HEK293 (cell line): Measurements from ENCODE around the gene SLC22A31.

Source experiments
- CTCF ChIA-PET: fragments of 350-600 bp; formaldehyde crosslinking; extraction: SDS; loops from one replicate; lab custom pipeline; 2021; ENCODE audit warnings: antibody characterized with exemption; lab: Yijun Ruan, JAX
- POLR2A ChIA-PET: fragments of 300-600 bp; formaldehyde crosslinking; extraction: SDS; loops from one replicate; lab custom pipeline; 2020; ENCODE audit warnings: antibody characterized with exemption, inconsistent platforms; lab: Yijun Ruan, JAX
- H3K27ac ChIP-seq: fragments of 200-500 bp; sonication (Bioruptor generic); 2 replicates; pipeline ENCODE4 v1.5.1; 2014; ENCODE audit warnings: low read depth, low read length, control low read depth, inconsistent platforms; ENCODE audit errors: extremely low read depth
- H3K36me3 ChIP-seq, 2 experiments: fragments of 200-500 bp in 1 of 2; sonication (Bioruptor generic) in 1 of 2; 1 replicate in 1 of 2; 2 replicates in 1 of 2; pipeline ENCODE4 v1.5.1; 2014 to 2017; ENCODE audit warnings: inconsistent platforms in 2 of 2, low read length in 2 of 2; ENCODE audit not compliant: control insufficient read depth in 2 of 2, insufficient read depth in 1 of 2
- H3K4me1 ChIP-seq: fragments of 200-500 bp; sonication (Bioruptor generic); 2 replicates; pipeline ENCODE4 v1.5.1; 2014; ENCODE audit warnings: mild to moderate bottlenecking, low read length, inconsistent platforms; ENCODE audit not compliant: control insufficient read depth, insufficient read depth
- H3K4me3 ChIP-seq: 2 replicates; pipeline ENCODE4 v1.5.1; 2011; ENCODE audit warnings: low read depth, mild to moderate bottlenecking, control low read depth, low read length, moderate library complexity
- H3K9me3 ChIP-seq: fragments of 200-500 bp; sonication (Bioruptor generic); 2 replicates; pipeline ENCODE4 v1.5.1; 2014; ENCODE audit warnings: low read depth, low read length, inconsistent platforms; ENCODE audit not compliant: control insufficient read depth, insufficient read depth
- AEBP2 ChIP-seq: fragments of 450-650 bp; formaldehyde crosslinking; IDR thresholded peaks from 2 replicates; pipeline ENCODE4 v1.5.1; 2016; ENCODE audit warnings: missing biosample characterization, missing genetic modification characterization, borderline replicate concordance
- ELK4 ChIP-seq: IDR thresholded peaks from 2 replicates; pipeline ENCODE4 v1.6.1; 2011; ENCODE audit warnings: mild to moderate bottlenecking, low read depth, low read length, borderline replicate concordance
- FEZF1 ChIP-seq: fragments of 450-650 bp; formaldehyde crosslinking; IDR thresholded peaks from 2 replicates; pipeline ENCODE4 v1.5.1; 2016; ENCODE audit warnings: missing biosample characterization, missing genetic modification characterization
- GLIS1 ChIP-seq: fragments of 450-650 bp; formaldehyde crosslinking; IDR thresholded peaks from 2 replicates; pipeline ENCODE4 v1.5.1; 2016; ENCODE audit warnings: missing biosample characterization, missing genetic modification characterization
- GLIS2 ChIP-seq: fragments of 450-650 bp; formaldehyde crosslinking; IDR thresholded peaks from 2 replicates; pipeline ENCODE4 v1.5.1; 2016; ENCODE audit warnings: missing biosample characterization, missing genetic modification characterization
- KLF1 ChIP-seq: fragments of 450-650 bp; formaldehyde crosslinking; IDR thresholded peaks from 2 replicates; pipeline ENCODE4 v1.5.1; 2016; ENCODE audit warnings: missing biosample characterization, missing genetic modification characterization
- KLF9 ChIP-seq: fragments of 450-650 bp; formaldehyde crosslinking; IDR thresholded peaks from 2 replicates; pipeline ENCODE4 v1.5.1; 2016; ENCODE audit warnings: missing biosample characterization, missing genetic modification characterization, low read depth
- OSR2 ChIP-seq: fragments of 450-650 bp; formaldehyde crosslinking; IDR thresholded peaks from 2 replicates; pipeline ENCODE4 v1.5.1; 2016; ENCODE audit warnings: missing biosample characterization, missing genetic modification characterization
- RBAK ChIP-seq: fragments of 450-650 bp; formaldehyde crosslinking; IDR thresholded peaks from 2 replicates; pipeline ENCODE4 v1.5.1; 2016; ENCODE audit warnings: missing biosample characterization, missing genetic modification characterization
- SCRT2 ChIP-seq: fragments of 450-650 bp; formaldehyde crosslinking; IDR thresholded peaks from 2 replicates; pipeline ENCODE4 v1.5.1; 2016; ENCODE audit warnings: missing biosample characterization, missing genetic modification characterization
- SP2 ChIP-seq: fragments of 450-650 bp; formaldehyde crosslinking; IDR thresholded peaks from 2 replicates; pipeline ENCODE4 v1.5.1; 2016; ENCODE audit warnings: missing biosample characterization, missing genetic modification characterization
- SP3 ChIP-seq: fragments of 450-650 bp; formaldehyde crosslinking; IDR thresholded peaks from 2 replicates; pipeline ENCODE4 v1.5.1; 2016; ENCODE audit warnings: missing biosample characterization, missing genetic modification characterization
- SP7 ChIP-seq: fragments of 450-650 bp; formaldehyde crosslinking; IDR thresholded peaks from 2 replicates; pipeline ENCODE4 v1.5.1; 2016; ENCODE audit warnings: missing biosample characterization, missing genetic modification characterization
- YY1 ChIP-seq: fragments of 450-650 bp; formaldehyde crosslinking; IDR thresholded peaks from 2 replicates; pipeline ENCODE4 v1.5.1; 2018; ENCODE audit warnings: missing biosample characterization, missing genetic modification characterization
- ZNF132 ChIP-seq: fragments of 450-650 bp; formaldehyde crosslinking; IDR thresholded peaks from 2 replicates; pipeline ENCODE4 v1.5.1; 2017; ENCODE audit warnings: missing biosample characterization, missing genetic modification characterization, borderline replicate concordance
- ZNF146 ChIP-seq: fragments of 450-650 bp; formaldehyde crosslinking; IDR thresholded peaks from 2 replicates; pipeline ENCODE4 v1.5.1; 2016; ENCODE audit warnings: missing biosample characterization, missing genetic modification characterization
- ZNF155 ChIP-seq: fragments of 450-650 bp; formaldehyde crosslinking; IDR thresholded peaks from 2 replicates; pipeline ENCODE4 v1.5.1; 2016; ENCODE audit warnings: missing biosample characterization, missing genetic modification characterization
- ZNF174 ChIP-seq: fragments of 450-650 bp; formaldehyde crosslinking; IDR thresholded peaks from 2 replicates; pipeline ENCODE4 v1.5.0; 2017; ENCODE audit warnings: missing biosample characterization, mild to moderate bottlenecking, missing genetic modification characterization
- ZNF221 ChIP-seq: fragments of 450-650 bp; formaldehyde crosslinking; IDR thresholded peaks from 2 replicates; pipeline ENCODE4 v1.5.1; 2017; ENCODE audit warnings: missing biosample characterization, missing genetic modification characterization, borderline replicate concordance
- ZNF239 ChIP-seq: fragments of 450-650 bp; formaldehyde crosslinking; IDR thresholded peaks from 2 replicates; pipeline ENCODE4 v1.5.1; 2016; ENCODE audit warnings: missing biosample characterization, missing genetic modification characterization
- ZNF341 ChIP-seq: fragments of 450-650 bp; formaldehyde crosslinking; IDR thresholded peaks from 2 replicates; pipeline ENCODE4; 2016; ENCODE audit warnings: low read depth, missing biosample characterization, missing genetic modification characterization
- ZNF521 ChIP-seq: fragments of 450-650 bp; formaldehyde crosslinking; IDR thresholded peaks from 2 replicates; pipeline ENCODE4 v1.5.1; 2017; ENCODE audit warnings: missing biosample characterization, mild to moderate bottlenecking, missing genetic modification characterization
- ZNF530 ChIP-seq: fragments of 450-650 bp; formaldehyde crosslinking; IDR thresholded peaks from 2 replicates; pipeline ENCODE4 v1.5.1; 2016; ENCODE audit warnings: low read depth, missing biosample characterization, missing genetic modification characterization
- ZNF555 ChIP-seq: fragments of 450-650 bp; formaldehyde crosslinking; conservative IDR thresholded peaks from 2 replicates; pipeline ENCODE4 v1.5.1; 2017; ENCODE audit warnings: missing biosample characterization, mild to moderate bottlenecking, missing genetic modification characterization, inconsistent platforms
- ZNF580 ChIP-seq: fragments of 450-650 bp; formaldehyde crosslinking; IDR thresholded peaks from 2 replicates; pipeline ENCODE4 v1.5.1; 2016; ENCODE audit warnings: missing biosample characterization, missing genetic modification characterization
- ZNF692 ChIP-seq: fragments of 450-650 bp; formaldehyde crosslinking; IDR thresholded peaks from 2 replicates; pipeline ENCODE4 v1.5.1; 2016; ENCODE audit warnings: missing biosample characterization, missing genetic modification characterization
- ZNF707 ChIP-seq: fragments of 450-650 bp; formaldehyde crosslinking; IDR thresholded peaks from 2 replicates; pipeline ENCODE4 v1.5.1; 2016; ENCODE audit warnings: missing biosample characterization, missing genetic modification characterization
- ZNF837 ChIP-seq: fragments of 450-650 bp; formaldehyde crosslinking; IDR thresholded peaks from 2 replicates; pipeline ENCODE4 v1.5.1; 2016; ENCODE audit warnings: missing biosample characterization, missing genetic modification characterization

Gene SLC22A31

GRCh38 chr16:89246903-89247733, 46.8 kb upstream of the SLC22A31 start (continued):
- TF ChIP-seq GLIS2 (tag by site-specific recombination): peak; percentile 60
- no peak for TF ChIP-seq ZNF707 (tag by site-specific recombination)
- TF ChIP-seq SP3 (tag by site-specific recombination): peak; percentile 57
- peak; percentile 39; the same call in 1 of the 2 replicates for TF ChIP-seq KLF1 (tag by site-specific recombination)
- peak; percentile 45; the same call in 1 of the 2 replicates for TF ChIP-seq KLF9
- TF ChIP-seq SP7: 0 out of 2 replicates have a peak, but pooled peaks have one; percentile 21
- TF ChIP-seq ZNF580: no peak
- TF ChIP-seq OSR2 (tag by site-specific recombination): no peak
- TF ChIP-seq FEZF1 (tag by site-specific recombination): no peak
- peak; percentile 63 for TF ChIP-seq SP2 (tag by site-specific recombination)
- peak; percentile 57; the same call in 1 of the 2 replicates for TF ChIP-seq GLIS1
- TF ChIP-seq ZNF341 (tag by site-specific recombination): 0 out of 2 replicates have a peak, but pooled peaks have one; percentile 20
- TF ChIP-seq ZNF692 (tag by site-specific recombination): peak; percentile 50
- no peak for TF ChIP-seq ZNF132 (tag by site-specific recombination)

- Histone ChIP-seq H3K36me3 (no peaks in the 10 kb centered on the region), H3K27ac (no peak overlapping the region; the same call in 1 of the 2 replicates), H3K4me1 (peaks cover 2% of the 10 kb centered on the region; the same call in 1 of the 2 replicates)
- POLR2A ChIA-PET: interaction anchor here (1.0 to 1.5 kb wide), 4 partner anchors 19 to 43 kb away, joined by 3 to 9 read pairs (median 4); partner anchors contain the start of gene ZNF778
- TF ChIP-seq ZNF146 (tag by site-specific recombination) (peak; percentile 99), ZNF155 (tag by site-specific recombination) (no peak), ZNF837 (tag by site-specific recombination) (no peak), YY1 (tag by site-specific recombination) (no peak), ZNF580 (peak; percentile 91), GLIS2 (tag by site-specific recombination) (no peak), ZNF239 (tag by site-specific recombination) (no peak), ZNF174 (0 out of 2 replicates have a peak, but pooled peaks have one; percentile 18)
- TF ChIP-seq, all 188 proteins: peak for 3
- peak overlapping the region; percentile 40; the same call in 1 of the 2 replicates for H3K4me3 ChIP-seq
- CTCF ChIA-PET: interaction anchor here (0.7 to 2.2 kb wide), 3 partner anchors 39 to 224 kb away, joined by 3 to 9 read pairs (median 4); no protein-coding TSS in a partner anchor
- H3K9me3 ChIP-seq: no peaks in the 10 kb centered on the region
These were observed 46.1 kb upstream of the SLC22A31 start for GRCh38 chr16:89246383-89246902.

- Histone ChIP-seq H3K4me1 (peaks cover 2% of the 10 kb centered on the region; the same call in 1 of the 2 replicates), H3K4me3 (no peak overlapping the region), H3K36me3 (no peaks in the 10 kb centered on the region), H3K27ac (no peak overlapping the region), H3K9me3 (no peaks in the 10 kb centered on the region)
- ChIA-PET POLR2A (interaction anchor here (0.7 kb wide), 1 partner anchor 174 kb away, joined by 5 read pairs; no protein-coding TSS in a partner anchor), CTCF (interaction anchor here (1.1 kb wide), 1 partner anchor 318 kb away, joined by 3 read pairs; no protein-coding TSS in a partner anchor)
- no peak for TF ChIP-seq RBAK (tag by site-specific recombination)
- TF ChIP-seq ZNF521 (tag by site-specific recombination): no peak
- TF ChIP-seq AEBP2 (tag by site-specific recombination): no peak
- TF ChIP-seq ZNF221 (tag by site-specific recombination): no peak
- no peak for TF ChIP-seq SCRT2
- TF ChIP-seq ZNF555: no peak
- no peak for TF ChIP-seq ELK4
- no peak for TF ChIP-seq ZNF146 (tag by site-specific recombination)
- no peak for TF ChIP-seq ZNF530 (tag by site-specific recombination)
These were observed 44.4 kb upstream of the SLC22A31 start for GRCh38 chr16:89244754-89245153.
